Right kidney (tissue), 1 donor: ENCODE measurements around the gene CRACDL.

ENCODE experiments used
- DNase-seq: peaks from one replicate; pipeline ENCODE4 v3.0.0-alpha.2; 2016

CRACDL gene

GRCh38 chr2:98850074-98850473, 86.0 kb downstream of the CRACDL start:
- DNase-seq, result no peak

GRCh38 chr2:98849113-98849512, 86.9 kb downstream of the CRACDL start:
- DNase-seq, result no peak

- DNase-seq, result no peak
Measured at GRCh38 chr2:98847853-98848252, 88.2 kb downstream of the CRACDL start.

GRCh38 chr2:98846041-98846440, 90.0 kb downstream of the CRACDL start:
- DNase-seq, result no peak

GRCh38 chr2:98842136-98842535, 93.9 kb downstream of the CRACDL start:
- DNase-seq, result no peak

GRCh38 chr2:98839292-98839691, 96.7 kb downstream of the CRACDL start:
- no peak for DNase-seq

- no peak for DNase-seq
Measured at GRCh38 chr2:98835831-98836385, 100.1 kb downstream of the CRACDL start.

- DNase-seq, result no peak
Measured at GRCh38 chr2:98833917-98834263, 102.1 kb downstream of the CRACDL start.

GRCh38 chr2:98833172-98833916, 102.7 kb downstream of the CRACDL start:
- DNase-seq, result no peak

- no peak for DNase-seq
Measured at GRCh38 chr2:98832172-98832571, 103.9 kb downstream of the CRACDL start.

- no peak for DNase-seq
Measured at GRCh38 chr2:98830571-98831145, 105.4 kb downstream of the CRACDL start.

- DNase-seq, result no peak
Measured at GRCh38 chr2:98829581-98830270, 106.3 kb downstream of the CRACDL start.

- no peak for DNase-seq
Measured at GRCh38 chr2:98828793-98829371, 107.1 kb downstream of the CRACDL start.

GRCh38 chr2:98828369-98828744, 107.7 kb downstream of the CRACDL start:
- DNase-seq, result no peak

GRCh38 chr2:98827625-98828368, 108.2 kb downstream of the CRACDL start:
- no peak for DNase-seq

GRCh38 chr2:98826856-98827255, 109.2 kb downstream of the CRACDL start:
- DNase-seq, result no peak

GRCh38 chr2:98825858-98826257, 110.2 kb downstream of the CRACDL start:
- no peak for DNase-seq

GRCh38 chr2:98825404-98825803, 110.6 kb downstream of the CRACDL start:
- DNase-seq, result no peak

- no peak for DNase-seq
Measured at GRCh38 chr2:98825020-98825350, 111.0 kb downstream of the CRACDL start.

GRCh38 chr2:98824256-98825019, 111.6 kb downstream of the CRACDL start:
- DNase-seq, result no peak
